Midbrain (tissue), 1 donor: ENCODE measurements around the gene SLC25A39.

ENCODE experiments used
- DNase-seq: peaks from one replicate; lab custom pipeline; 2025; lab: John Stamatoyannopoulos, UW

The SLC25A39 gene

DNA sequence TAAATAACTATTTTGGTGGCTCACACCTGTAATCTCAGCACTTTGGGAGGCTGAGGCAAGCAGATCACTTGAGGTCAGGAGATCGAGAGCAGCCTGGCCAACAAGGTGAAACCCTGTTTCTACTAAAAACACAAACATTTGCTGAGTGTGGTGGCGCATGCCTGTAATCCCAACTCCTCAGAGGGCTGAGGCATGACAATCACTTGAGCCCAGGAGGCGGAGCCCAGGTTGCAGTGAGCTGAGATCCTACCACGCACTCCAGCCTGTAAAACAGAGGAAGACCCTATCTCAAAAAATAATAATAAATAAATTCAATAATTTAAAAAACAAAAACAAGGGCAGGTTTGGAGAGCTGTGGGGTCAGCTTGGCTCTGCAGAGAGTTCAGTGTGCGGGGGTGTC is 51.0 kb downstream of the SLC25A39 start:
- DNase-seq: no peak

DNA sequence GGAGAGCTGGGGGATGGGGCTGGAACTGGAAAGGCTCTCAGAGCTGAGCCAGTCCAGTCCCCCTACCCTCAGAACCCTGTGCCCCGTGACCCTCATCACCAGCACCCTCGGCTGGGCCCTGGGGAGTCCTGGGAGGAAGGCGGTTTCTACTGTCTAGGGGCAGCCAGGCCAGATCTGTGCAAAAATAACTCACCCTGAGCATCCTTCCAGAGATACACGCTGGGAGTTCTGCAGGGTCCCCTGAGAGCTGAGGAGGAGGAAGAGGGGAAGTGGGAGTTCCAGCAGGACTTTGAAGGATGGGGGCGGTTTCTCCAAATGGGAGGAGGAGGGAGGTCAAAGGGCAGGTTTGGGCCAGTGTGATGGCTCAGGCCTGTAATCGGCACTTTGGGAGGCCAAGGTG is 51.7 kb downstream of the SLC25A39 start:
- no peak for DNase-seq

DNA sequence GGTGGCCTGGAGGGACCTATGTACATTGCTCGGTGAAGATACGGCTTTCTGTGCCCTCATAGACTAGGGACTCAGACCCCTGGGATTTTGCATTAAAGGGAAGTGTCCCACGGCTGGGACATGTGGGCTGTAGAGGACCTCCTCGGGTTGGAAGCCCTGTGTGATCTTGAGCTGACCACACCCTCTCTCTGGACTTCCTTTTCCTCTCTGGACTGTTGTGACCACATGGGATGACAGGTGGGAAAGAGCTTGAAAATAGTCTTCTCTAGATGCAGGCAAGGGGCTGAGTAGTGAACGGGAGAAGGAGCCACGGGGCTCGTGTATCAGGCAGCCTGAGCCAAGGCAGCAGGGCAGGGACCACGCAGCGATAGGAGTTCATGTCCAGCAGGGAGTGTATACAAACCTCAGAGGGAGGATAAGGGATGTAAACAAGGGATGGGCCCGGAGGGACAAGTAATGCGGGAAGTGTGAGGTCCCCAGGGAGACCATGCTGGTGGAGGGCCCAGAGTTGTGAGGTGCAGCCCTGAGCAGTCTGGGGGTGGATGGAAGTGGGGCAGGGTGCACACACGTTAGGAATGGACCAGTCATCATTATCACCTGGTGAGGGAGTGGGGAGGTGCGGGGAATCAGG is 52.2 kb downstream of the SLC25A39 start:
- no peak for DNase-seq
